ENCODE data around the gene MCU.
A peak's percentile ranks its signal among the peaks of the same experiment; 100 is the strongest.
"Not testable (repeated sequence)": the region's sequence is repeated elsewhere in the genome, so short reads cannot be mapped to it uniquely, and the experiment has no call there.

Gene MCU

GRCh38 chr10:72733989-72734388, 42.0 kb downstream of the MCU start:
- DNase-seq, result no peak

GRCh38 chr10:72735288-72735936, 43.5 kb downstream of the MCU start:
- DNase-seq, result no peak

- no peak for DNase-seq
Observed at GRCh38 chr10:72736176-72736827, 44.4 kb downstream of the MCU start.

GRCh38 chr10:72736828-72737220, 44.9 kb downstream of the MCU start:
- no peak for DNase-seq

GRCh38 chr10:72737357-72737756, 45.4 kb downstream of the MCU start:
- not testable (repeated sequence) for DNase-seq

GRCh38 chr10:72738486-72738885, 46.5 kb downstream of the MCU start:
- no peak for DNase-seq

GRCh38 chr10:72740528-72740927, 48.6 kb downstream of the MCU start:
- DNase-seq, result no peak

GRCh38 chr10:72742092-72742491, 50.1 kb downstream of the MCU start:
- no peak for DNase-seq

- DNase-seq, result no peak
Observed at GRCh38 chr10:72742797-72743196, 50.9 kb downstream of the MCU start.

- no peak for DNase-seq
Observed at GRCh38 chr10:72744566-72744965, 52.6 kb downstream of the MCU start.

GRCh38 chr10:72746426-72747363, 54.8 kb downstream of the MCU start:
- DNase-seq, result no peak

GRCh38 chr10:72747521-72747920, 55.6 kb downstream of the MCU start:
- no peak for DNase-seq

- DNase-seq, result peak; percentile 25
Observed at GRCh38 chr10:72753760-72754231, 61.9 kb downstream of the MCU start.

- no peak for DNase-seq
Observed at GRCh38 chr10:72754275-72755032, 62.5 kb downstream of the MCU start.

- no peak for DNase-seq
Observed at GRCh38 chr10:72756674-72757385, 64.9 kb downstream of the MCU start.

- no peak for DNase-seq
Observed at GRCh38 chr10:72757732-72758131, 65.8 kb downstream of the MCU start.

- not testable (repeated sequence) for DNase-seq
Observed at GRCh38 chr10:72758930-72759329, 67.0 kb downstream of the MCU start.

- DNase-seq, result no peak
Observed at GRCh38 chr10:72759584-72759983, 67.6 kb downstream of the MCU start.

GRCh38 chr10:72761498-72761897, 69.6 kb downstream of the MCU start:
- no peak for DNase-seq

- no peak for DNase-seq
Observed at GRCh38 chr10:72762042-72762441, 70.1 kb downstream of the MCU start.

GRCh38 chr10:72763201-72763600, 71.3 kb downstream of the MCU start:
- no peak for DNase-seq

GRCh38 chr10:72764151-72764550, 72.2 kb downstream of the MCU start:
- no peak for DNase-seq
